ENCODE results near the gene MAN2A2. TPM values are rescaled to one million over a fixed set of nuclear protein-coding genes. Genes with fewer than 3 reads are reported as not detected.
"Not testable (repeated sequence)": the region's sequence is repeated elsewhere in the genome, so short reads cannot be mapped to it uniquely, and the experiment has no call there.

Gene MAN2A2
- total and polyA plus RNA-seq, 2 experiments from 2014 or later: 4.3 to 7.7 TPM

- peak overlapping the region; percentile 90 for H3K27ac ChIP-seq
- 1% methylated on average over 34 to 52 of the region's 77 CpGs for WGBS, 2 experiments (ENCODE audit: low coverage in 1 of 2, low lambda C conversion rate in 2 of 2, missing lambda C conversion rate in 2 of 2)
- H3K9me3 ChIP-seq (ENCODE audit: low read depth): no peaks in the 10 kb centered on the region
- no peaks in the 10 kb centered on the region for H3K27me3 ChIP-seq (replicated peaks; ENCODE audit: insufficient read depth)
- H3K4me2 ChIP-seq (ENCODE audit: unreplicated experiment): peak overlapping the region; percentile 85
- in situ Hi-C loops (cut with MboI): no loop called here
- peaks cover 24% of the 10 kb centered on the region for H3F3A ChIP-seq (ENCODE audit: insufficient read depth)
- H3K36me3 ChIP-seq (ENCODE audit: low read depth): no peaks in the 10 kb centered on the region; the same call in 1 of the 2 replicates
- H2AFZ ChIP-seq: peak overlapping the region; percentile 52
- no peak for TF ChIP-seq EZH2 (IDR thresholded peaks at IDR 0.05; ENCODE audit: insufficient read depth, poor library complexity, severe bottlenecking)
- no peak for TF ChIP-seq EZH2phosphoT487 (IDR thresholded peaks at IDR 0.05; ENCODE audit: insufficient read depth, low read depth)
- H4K20me1 ChIP-seq (ENCODE audit: insufficient read depth): no peaks in the 10 kb centered on the region
- peak overlapping the region; percentile 75 for H3K4me3 ChIP-seq
- H3K9ac ChIP-seq: peak overlapping the region; percentile 91
- peaks cover 62% of the 10 kb centered on the region for H3K79me2 ChIP-seq (ENCODE audit: insufficient read depth)
- DNase-seq: peak; percentile 55
- no peaks in the 10 kb centered on the region for H3K9me2 ChIP-seq (ENCODE audit: insufficient read depth)
- H3K4me1 ChIP-seq (ENCODE audit: insufficient read depth): peaks cover 40% of the 10 kb centered on the region
These were observed 31.2 kb upstream of the MAN2A2 start for GRCh38 chr15:90871716-90872485.

DNA sequence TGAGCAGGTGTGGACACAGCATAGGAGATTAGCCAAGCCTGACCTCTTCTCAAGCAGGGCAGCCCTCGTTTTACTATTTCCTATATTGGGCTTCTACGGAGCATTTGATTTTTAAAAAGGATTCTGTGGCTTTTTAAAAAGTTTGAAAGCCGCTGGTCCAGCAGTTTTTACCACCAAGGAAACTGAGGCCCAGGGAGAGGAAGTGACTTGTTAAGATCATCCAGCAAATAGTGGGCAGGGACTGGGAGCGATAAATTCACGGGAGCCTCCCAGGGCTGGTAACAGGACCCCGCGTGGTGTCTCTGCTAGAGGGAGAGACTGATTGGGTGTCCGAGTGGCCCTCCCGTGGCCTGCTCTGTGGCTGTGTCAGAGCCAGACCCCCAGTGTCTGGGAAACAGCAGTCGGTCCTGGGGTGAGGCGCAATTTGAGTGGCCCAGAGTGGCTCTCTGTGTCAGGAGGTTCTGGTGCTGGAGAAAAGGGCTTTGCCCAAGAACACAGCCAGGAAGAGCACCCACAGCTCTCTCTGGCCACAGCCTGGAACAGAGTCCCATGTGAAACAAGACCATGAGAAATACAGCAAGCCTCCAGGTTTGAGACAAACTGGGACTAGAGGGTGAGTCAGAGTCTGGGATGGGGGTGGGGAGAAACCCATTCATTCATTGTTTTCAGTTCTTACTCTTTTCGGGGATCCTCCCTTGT is 30.5 kb upstream of the MAN2A2 start:
- peak; percentile 91 for DNase-seq
- Histone ChIP-seq H3K4me3 (peak overlapping the region; percentile 75), H4K20me1 (ENCODE audit: insufficient read depth) (no peaks in the 10 kb centered on the region), H2AFZ (peak overlapping the region; percentile 52), H3F3A (ENCODE audit: insufficient read depth) (peaks cover 24% of the 10 kb centered on the region), H3K4me1 (ENCODE audit: insufficient read depth) (peaks cover 40% of the 10 kb centered on the region), H3K9me3 (ENCODE audit: low read depth) (no peaks in the 10 kb centered on the region), H3K27ac (peak overlapping the region; percentile 90), H3K9me2 (ENCODE audit: insufficient read depth) (no peaks in the 10 kb centered on the region), H3K9ac (peak overlapping the region; percentile 91), H3K27me3 (replicated peaks; ENCODE audit: insufficient read depth) (no peaks in the 10 kb centered on the region), H3K36me3 (ENCODE audit: low read depth) (no peaks in the 10 kb centered on the region; the same call in 1 of the 2 replicates), H3K79me2 (ENCODE audit: insufficient read depth) (peaks cover 62% of the 10 kb centered on the region), H3K4me2 (ENCODE audit: unreplicated experiment) (peak overlapping the region; percentile 85)
- in situ Hi-C loops (cut with MboI): no loop called here
- no peak for TF ChIP-seq EZH2phosphoT487 (IDR thresholded peaks at IDR 0.05; ENCODE audit: insufficient read depth, low read depth)
- no peak for TF ChIP-seq EZH2 (IDR thresholded peaks at IDR 0.05; ENCODE audit: insufficient read depth, poor library complexity, severe bottlenecking)
- WGBS, 2 experiments (ENCODE audit: low coverage in 1 of 2, low lambda C conversion rate in 2 of 2, missing lambda C conversion rate in 2 of 2): 6 to 12% methylated on average over 12 of the region's 12 CpGs

DNA sequence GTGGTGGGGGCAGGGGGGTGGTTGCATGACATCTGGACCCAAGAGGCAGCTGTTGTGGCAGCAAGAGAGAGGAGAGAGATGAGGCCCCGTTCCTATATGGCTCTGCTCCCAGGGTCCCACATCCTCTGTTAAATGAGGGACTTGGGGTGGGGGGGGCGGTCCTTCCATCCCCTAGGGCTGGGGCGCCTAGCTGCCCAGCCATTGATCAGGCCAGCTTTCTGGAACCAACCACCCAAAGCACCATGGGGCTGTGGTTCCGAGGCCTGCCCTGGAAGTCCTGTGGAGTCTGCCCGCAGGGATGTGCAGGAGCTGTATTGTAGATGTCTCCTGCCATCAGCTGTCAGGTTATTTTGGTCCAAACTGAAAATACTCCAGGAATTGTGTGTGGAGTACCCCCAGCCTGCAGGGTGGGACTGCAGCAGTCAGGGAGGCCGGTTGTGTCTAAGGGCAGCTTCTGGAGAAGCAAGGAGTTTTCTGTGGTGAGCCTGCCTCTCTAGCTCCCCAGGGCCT is 29.6 kb upstream of the MAN2A2 start:
- H3K9me3 ChIP-seq (ENCODE audit: low read depth): no peaks in the 10 kb centered on the region
- H3K4me1 ChIP-seq (ENCODE audit: insufficient read depth): peaks cover 40% of the 10 kb centered on the region
- H4K20me1 ChIP-seq (ENCODE audit: insufficient read depth): no peaks in the 10 kb centered on the region
- H3K4me2 ChIP-seq (ENCODE audit: unreplicated experiment): peak overlapping the region; percentile 85
- WGBS, 2 experiments (ENCODE audit: low coverage in 1 of 2, low lambda C conversion rate in 2 of 2, missing lambda C conversion rate in 2 of 2): 73 to 77% methylated on average over 4 to 6 of the region's 6 CpGs
- H3K4me3 ChIP-seq: peak overlapping the region; percentile 75
- no peaks in the 10 kb centered on the region for H3K9me2 ChIP-seq (ENCODE audit: insufficient read depth)
- H3K9ac ChIP-seq: peak overlapping the region; percentile 91
- H3K79me2 ChIP-seq (ENCODE audit: insufficient read depth): peaks cover 62% of the 10 kb centered on the region
- peaks cover 4% of the 10 kb centered on the region; the same call in 1 of the 2 replicates for H3K36me3 ChIP-seq (ENCODE audit: low read depth)
- TF ChIP-seq EZH2 (IDR thresholded peaks at IDR 0.05; ENCODE audit: insufficient read depth, poor library complexity, severe bottlenecking) (no peak), EZH2phosphoT487 (IDR thresholded peaks at IDR 0.05; ENCODE audit: insufficient read depth, low read depth) (no peak)
- no peak for DNase-seq
- peaks cover 24% of the 10 kb centered on the region for H3F3A ChIP-seq (ENCODE audit: insufficient read depth)
- H2AFZ ChIP-seq: no peak overlapping the region
- H3K27ac ChIP-seq: peak overlapping the region; percentile 90; the same call in 1 of the 2 replicates
- in situ Hi-C loops (cut with MboI): no loop called here
- H3K27me3 ChIP-seq (replicated peaks; ENCODE audit: insufficient read depth): no peaks in the 10 kb centered on the region

DNA sequence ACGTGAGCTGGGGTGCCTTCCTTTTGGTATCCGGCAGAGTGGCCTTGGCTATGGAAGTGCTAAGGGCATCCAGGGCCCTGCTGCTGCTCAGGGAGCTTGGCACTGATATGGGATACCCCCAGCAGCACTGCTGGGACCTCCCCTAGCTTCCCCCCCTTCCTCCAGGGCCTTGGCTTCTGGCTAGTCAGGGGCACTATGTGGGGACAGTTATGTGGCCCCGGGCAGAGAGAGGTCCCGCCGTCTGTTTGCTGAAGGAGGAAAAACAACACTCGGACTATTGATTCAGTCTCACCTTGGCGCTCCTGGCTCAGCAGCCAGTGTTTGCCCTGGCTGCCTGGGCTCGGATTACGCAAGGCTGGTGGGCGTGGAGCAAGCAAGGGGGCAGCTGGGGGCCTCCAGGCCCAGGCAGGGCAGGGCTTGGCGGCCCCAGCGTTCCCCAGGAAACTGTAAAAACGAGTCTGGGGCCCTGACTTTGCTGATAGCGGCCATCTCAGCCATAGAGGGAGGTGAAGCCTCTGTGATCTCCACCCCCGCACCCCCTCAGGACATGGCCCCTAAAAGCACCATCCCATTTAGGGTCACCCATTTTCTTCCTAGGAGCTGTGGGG is 29.0 kb upstream of the MAN2A2 start:
- H3F3A ChIP-seq (ENCODE audit: insufficient read depth): peaks cover 22% of the 10 kb centered on the region
- H3K79me2 ChIP-seq (ENCODE audit: insufficient read depth): peaks cover 62% of the 10 kb centered on the region
- WGBS, 2 experiments (ENCODE audit: low coverage in 1 of 2, low lambda C conversion rate in 2 of 2, missing lambda C conversion rate in 2 of 2): 74 to 79% methylated on average over 13 to 15 of the region's 15 CpGs
- H4K20me1 ChIP-seq (ENCODE audit: insufficient read depth): no peaks in the 10 kb centered on the region
- H3K9me2 ChIP-seq (ENCODE audit: insufficient read depth): no peaks in the 10 kb centered on the region
- H3K4me2 ChIP-seq (ENCODE audit: unreplicated experiment): peak overlapping the region; percentile 7
- H3K4me3 ChIP-seq: no peak overlapping the region
- in situ Hi-C loops (cut with MboI): no loop called here
- no peaks in the 10 kb centered on the region for H3K9me3 ChIP-seq (ENCODE audit: low read depth)
- peak; percentile 33 for DNase-seq
- peak overlapping the region; percentile 91; the same call in 1 of the 2 replicates for H3K9ac ChIP-seq
- H3K27ac ChIP-seq: no peak overlapping the region
- no peak for TF ChIP-seq EZH2 (IDR thresholded peaks at IDR 0.05; ENCODE audit: insufficient read depth, poor library complexity, severe bottlenecking)
- TF ChIP-seq EZH2phosphoT487 (IDR thresholded peaks at IDR 0.05; ENCODE audit: insufficient read depth, low read depth): no peak
- peaks cover 35% of the 10 kb centered on the region for H3K4me1 ChIP-seq (ENCODE audit: insufficient read depth)
- H2AFZ ChIP-seq: no peak overlapping the region
- no peaks in the 10 kb centered on the region for H3K27me3 ChIP-seq (replicated peaks; ENCODE audit: insufficient read depth)
- peaks cover 5% of the 10 kb centered on the region; the same call in 1 of the 2 replicates for H3K36me3 ChIP-seq (ENCODE audit: low read depth)

- not testable (repeated sequence) for H3K4me2 ChIP-seq (ENCODE audit: unreplicated experiment); H3K4me3 ChIP-seq; H3K9me3 ChIP-seq (ENCODE audit: low read depth); H2AFZ ChIP-seq; H3K9ac ChIP-seq; H3K9me2 ChIP-seq (ENCODE audit: insufficient read depth); H3K27me3 ChIP-seq (replicated peaks; ENCODE audit: insufficient read depth); H3K36me3 ChIP-seq (ENCODE audit: low read depth); DNase-seq; H4K20me1 ChIP-seq (ENCODE audit: insufficient read depth); H3K27ac ChIP-seq
- Histone ChIP-seq H3F3A (ENCODE audit: insufficient read depth) (peaks cover 16% of the 10 kb centered on the region), H3K79me2 (ENCODE audit: insufficient read depth) (peaks cover 62% of the 10 kb centered on the region), H3K4me1 (ENCODE audit: insufficient read depth) (peaks cover 27% of the 10 kb centered on the region)
- in situ Hi-C loops (cut with MboI): loop anchor here (25.0 kb wide), 1 partner anchor 563 kb away; no protein-coding TSS in a partner anchor
- 78 to 80% methylated on average over 8 to 9 of the region's 9 CpGs for WGBS, 2 experiments (ENCODE audit: low coverage in 1 of 2, low lambda C conversion rate in 2 of 2, missing lambda C conversion rate in 2 of 2)
These were observed 28.1 kb upstream of the MAN2A2 start for GRCh38 chr15:90874986-90875385.

All from GM23248 (cell line).